Pons (tissue), 1 donor: ENCODE measurements around the gene NYAP2.

ENCODE experiments used
- DNase-seq: peaks from one replicate; pipeline ENCODE4 v3.0.0-alpha.2; 2016; ENCODE audit warnings: low spot score

Gene NYAP2

DNA sequence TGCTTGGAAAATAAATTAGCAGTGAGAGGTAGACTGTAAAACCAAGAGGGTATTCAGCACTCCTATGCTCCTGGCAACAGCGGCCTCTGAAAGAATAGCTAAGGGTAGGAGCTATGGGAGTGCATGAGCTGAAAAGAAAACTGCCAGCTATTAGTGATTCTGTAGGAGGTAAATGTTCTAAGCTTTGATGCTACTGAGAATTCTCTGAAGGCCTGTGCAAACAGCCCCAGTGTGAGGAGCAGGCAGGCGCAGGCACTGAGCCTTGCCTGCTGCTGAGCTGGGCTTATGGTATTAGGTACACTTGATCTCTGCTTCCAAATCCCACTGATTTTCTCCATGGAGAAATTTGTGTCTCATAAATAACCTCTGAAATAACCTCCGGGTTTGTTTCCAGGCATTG is 86.7 kb downstream of the NYAP2 start:
- DNase-seq, result no peak

DNA sequence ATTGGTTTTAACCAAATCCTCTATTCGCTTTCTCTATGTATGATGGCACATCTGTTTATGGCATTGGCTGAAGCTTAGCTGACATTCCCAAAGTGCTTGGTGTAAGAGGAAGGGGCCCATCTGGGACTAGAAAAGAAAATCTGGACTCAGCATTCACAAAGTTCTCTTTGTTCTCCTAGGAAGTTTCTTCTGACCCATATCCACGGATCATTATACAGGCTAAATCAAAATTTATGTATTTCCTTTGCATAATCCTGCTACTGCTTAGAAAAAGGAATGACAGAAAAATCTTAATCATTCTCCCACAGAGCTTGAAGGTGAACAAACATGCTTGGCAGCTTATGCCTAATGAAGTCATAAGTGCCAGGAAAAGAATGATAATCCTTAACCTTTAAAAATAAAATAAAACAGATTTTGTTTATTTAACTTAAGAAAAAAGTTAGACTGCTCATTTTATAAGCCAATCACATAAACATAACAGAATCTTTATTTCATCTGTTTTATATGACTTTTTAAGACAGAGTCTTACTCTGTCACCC is 88.4 kb downstream of the NYAP2 start:
- no peak for DNase-seq

DNA sequence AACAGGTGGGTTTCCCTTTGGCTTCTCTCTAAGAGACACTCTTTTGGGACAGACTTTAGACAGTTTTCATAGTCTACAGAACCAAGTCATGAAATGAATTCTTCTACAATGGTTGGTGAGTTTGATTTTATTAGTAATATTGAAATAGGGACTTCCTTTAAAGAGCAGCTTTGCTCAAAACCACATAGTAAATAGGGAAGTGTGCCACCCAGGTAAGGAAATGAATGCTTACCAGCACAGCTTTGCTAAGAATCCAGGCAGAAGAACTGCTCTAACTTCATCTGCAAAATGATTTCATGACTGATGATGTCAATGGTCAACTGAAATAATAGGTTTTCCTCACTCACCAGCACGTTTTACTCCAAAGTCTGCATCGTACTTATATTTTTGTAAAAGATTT is 89.2 kb downstream of the NYAP2 start:
- no peak for DNase-seq

DNA sequence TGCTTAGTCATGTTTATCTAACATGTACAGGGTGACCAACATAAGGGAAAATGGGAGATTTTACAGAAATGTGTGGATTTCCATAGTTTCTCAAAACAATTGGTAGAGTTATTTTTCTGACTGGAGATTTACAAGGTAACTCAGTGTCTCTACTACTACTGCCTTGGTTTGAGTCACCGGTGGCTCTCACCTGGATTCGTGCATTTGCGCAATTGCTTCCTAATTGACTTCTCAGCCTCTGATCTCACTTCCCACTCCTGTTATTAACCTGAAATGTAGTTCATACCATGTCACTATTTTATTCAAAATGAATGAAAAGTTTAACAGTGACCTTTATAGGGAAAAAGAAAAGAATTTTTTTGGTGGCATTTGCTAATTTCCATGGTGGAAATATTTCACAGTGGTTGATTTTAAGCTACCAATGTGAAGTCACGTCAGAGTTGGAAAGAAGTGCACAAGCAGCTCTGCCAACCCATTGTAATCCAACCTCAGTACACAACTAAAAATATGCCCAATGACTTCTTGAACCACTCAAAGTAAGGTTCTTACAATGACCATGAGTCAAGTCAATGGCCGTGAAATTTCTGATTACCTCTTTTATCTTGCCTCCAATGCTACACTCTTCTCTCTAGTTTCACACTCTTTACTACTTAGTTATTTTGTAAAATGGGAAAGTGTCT is 94.0 kb downstream of the NYAP2 start:
- no peak for DNase-seq

DNA sequence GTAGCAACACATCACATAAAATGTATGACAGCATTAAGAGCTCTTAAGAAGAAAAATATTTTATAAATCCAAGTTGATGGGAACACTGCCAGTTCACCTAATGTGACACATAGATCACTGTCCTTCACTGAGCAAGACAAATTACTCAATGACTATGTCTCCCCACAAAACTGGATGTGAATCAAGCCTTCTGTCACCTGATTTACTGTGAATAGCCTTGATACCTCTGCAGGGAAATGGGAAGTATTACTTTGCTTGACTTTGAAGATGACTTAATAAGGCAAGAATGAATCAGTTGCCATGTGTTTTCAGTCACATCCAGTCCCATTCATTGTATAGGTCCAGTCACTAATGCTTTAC is 94.6 kb downstream of the NYAP2 start:
- no peak for DNase-seq

DNA sequence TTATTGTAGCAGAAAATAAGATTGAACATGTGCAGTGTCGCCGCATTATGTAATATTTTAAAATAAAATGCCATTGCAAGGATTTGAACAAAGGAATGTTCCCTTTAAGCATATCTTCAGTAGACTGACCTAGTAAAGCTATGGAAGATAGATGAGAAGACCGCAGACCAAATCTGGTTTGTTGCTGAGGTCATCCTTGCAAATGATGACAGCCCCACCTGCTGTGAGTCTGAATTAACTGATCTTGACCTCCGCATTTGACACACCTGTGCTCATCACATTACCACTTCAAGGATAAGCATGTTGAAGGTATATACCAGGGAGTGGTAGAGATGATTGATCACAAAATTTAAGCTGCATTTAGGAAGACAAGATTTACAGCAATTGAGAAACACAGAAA is 96.2 kb downstream of the NYAP2 start:
- DNase-seq, result no peak

DNA sequence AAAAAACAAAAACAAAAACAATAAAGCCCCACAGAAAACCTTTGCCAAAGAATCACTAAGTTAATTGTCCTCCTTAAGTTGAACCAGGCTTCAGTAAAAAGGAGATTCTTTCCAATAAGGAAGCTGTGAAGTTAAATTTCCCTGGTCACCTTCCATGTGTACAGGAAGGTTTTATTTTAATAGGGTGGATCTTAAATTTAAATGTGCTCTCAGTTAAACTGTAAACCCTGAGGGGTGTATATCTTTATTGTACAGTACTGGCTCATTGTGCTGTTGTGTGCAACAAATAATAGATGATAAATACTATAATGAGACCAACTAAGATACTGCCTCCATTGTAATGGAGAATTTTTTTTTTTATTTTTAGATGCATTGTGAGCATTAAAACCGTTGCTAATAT is 97.1 kb downstream of the NYAP2 start:
- DNase-seq, result no peak

DNA sequence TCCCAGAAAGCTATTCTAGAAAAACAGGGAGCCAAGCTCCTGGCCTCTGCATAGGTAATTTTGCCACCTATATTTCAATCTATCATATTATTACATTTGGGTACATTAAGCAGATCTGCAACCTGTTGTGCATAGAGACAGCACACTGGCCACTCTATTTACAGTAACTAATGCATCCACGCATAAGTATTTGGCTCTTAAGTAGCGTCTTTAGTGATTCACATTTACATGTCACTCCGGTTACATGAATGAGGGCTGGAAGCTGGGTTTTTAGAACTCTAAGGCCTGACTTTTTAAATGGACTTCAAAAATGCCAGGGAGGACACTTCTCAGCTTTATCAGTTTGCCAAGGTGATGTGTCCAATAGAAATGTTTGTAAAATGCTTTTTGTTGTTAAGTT is 97.7 kb downstream of the NYAP2 start:
- DNase-seq, result no peak

DNA sequence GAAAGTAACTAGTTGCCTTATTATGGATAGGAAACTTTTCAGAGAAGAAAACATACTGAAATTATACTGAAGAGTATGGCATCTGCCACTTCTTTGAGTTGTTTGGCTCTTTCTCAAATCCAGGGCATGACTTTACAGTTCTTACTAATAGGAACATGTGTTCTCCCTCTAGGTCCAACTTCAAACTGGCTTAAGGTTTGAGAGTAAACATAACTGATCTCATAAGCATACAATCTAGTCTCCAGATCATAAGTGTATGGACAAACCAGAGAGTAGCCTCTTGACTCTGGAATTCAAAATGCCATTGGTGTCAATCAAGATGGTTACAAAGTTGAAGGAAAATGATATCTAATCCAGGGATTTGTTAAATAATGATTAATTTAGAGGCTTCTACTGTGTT is 101.5 kb downstream of the NYAP2 start:
- no peak for DNase-seq

DNA sequence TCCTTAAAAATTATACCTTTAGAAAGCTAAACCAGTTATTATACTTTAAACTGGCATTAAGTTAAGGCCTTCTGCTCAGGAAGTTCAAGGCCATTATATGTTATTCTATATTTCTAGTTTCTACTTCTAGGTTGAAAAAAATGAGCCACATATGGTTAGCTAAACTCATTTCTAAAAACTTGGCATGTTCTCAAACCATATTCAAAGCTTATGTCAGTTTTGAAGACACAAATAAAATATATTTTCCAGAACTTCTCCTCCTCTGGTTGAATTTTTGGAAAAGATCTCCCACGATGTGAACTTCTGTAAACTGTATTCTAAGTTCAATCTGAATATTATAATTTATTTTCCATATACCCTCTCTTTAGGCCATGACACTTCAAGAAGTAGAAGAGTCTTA is 103.5 kb downstream of the NYAP2 start:
- DNase-seq, result no peak

DNA sequence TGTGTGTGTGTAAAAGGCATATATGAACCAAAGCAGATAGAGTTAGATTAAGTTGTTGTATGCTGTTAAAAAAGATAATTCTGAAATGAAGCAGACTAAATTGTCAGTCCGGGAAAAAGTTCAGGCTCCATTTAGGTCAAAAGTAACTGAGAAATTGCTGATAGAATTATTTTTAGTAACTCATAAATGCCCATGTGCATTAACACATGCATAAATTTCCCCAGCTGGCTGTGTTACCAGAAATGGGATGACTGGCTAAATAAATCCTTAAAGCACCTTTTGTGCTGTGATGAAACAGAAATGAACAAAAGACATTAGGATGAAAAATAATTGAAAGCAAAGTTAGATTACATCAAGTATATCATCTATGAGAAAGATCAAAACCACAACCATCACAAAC is 111.3 kb downstream of the NYAP2 start:
- DNase-seq, result no peak

DNA sequence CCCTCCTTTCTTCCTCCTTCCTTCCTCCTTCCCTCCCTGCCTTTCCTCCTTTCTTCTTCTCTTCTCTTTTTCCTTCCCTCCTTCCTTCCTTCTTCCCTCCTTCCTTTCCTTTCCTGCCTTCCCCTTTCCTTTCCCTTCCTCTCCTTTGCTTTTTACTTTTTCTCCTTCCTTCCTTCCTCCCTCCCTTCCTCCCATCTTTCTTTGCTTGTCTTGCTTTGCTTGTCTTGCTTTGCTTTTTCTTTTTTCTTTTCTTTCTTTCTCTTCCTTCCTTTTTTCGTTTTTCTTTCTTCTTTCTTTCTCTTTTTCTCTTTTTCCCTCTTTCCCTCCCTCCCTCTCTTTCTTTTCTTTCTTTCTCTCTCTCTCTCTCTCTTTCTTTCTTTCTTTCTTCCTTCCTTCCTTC is 113.0 kb downstream of the NYAP2 start:
- no peak for DNase-seq

DNA sequence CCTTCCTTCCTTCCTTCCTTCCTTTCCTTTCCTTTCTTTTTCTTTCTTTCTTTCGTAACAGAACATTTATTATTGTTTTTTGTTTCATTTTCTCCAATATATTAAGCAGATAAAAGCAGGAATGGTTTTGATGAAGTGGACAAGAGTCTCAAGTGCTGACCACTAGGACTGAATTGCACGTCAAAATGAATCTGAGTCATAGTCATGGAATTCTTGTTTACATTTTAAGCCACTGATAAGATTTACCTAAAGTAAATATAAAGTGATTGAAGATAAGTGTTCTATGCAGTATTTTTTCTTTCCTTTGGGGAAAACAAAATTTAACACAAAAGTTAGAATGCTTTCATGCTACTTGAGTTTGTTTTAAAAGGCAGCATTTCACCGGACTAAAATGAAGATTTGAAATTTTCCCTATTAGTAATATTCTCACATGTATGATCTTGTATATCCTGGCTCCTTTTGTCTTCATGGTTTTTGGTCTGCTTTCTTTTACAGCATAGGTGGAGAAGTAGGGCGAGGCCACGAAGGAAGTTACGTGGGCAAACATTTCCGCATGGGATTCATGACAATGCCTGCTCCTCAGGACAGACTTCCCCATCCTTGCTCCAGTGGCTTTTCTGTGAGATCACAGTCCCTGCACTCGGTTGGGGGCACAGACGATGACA is 113.5 kb downstream of the NYAP2 start:
- no peak for DNase-seq

DNA sequence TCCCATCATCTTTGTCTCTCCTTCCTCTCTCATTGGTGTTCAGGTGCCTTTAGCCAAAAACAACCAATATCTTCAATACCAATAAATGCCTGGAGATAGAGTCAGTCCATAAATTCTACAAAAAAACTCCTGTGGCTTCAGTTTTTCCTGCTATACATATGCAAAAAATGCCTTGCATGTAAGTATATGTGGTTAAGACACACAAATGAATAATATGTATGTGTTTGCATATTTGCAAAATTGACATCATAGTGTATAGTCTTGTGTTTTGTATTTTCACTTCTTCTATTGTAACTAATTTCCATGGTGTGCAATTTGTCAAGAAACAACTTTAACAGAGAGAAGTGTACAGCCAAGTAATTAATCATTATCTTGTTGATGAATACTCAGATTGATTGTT is 115.5 kb downstream of the NYAP2 start:
- no peak for DNase-seq

DNA sequence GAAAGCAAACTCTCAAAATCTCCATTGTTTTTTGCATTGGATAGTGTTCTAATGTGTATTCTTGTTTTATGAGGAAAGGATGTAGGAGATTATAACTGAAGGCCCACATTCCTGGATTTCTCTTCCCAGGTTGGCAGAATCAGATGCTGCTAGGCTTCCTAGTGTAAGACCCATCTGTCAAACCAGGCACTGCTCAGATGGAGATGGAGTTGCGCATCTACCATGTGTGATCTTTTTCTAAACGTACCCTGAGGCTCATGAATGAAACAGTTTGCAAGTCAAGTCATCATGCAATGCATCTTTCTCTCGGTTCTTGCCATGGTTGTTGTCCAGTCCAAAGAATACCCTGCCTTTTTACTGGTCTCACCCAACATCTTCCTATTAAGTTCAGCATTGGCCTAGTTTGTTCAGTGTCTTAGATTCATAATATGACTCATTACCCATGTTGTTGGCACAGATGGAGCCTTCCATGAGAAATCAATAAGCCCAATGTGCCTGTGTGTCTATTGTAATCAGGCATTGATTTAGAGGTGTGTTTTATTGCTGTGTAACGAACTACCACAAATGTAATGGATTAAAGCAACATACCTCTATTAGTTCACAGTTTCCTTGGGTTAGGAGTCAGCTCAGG is 127.4 kb downstream of the NYAP2 start:
- DNase-seq, result peak; percentile 10

DNA sequence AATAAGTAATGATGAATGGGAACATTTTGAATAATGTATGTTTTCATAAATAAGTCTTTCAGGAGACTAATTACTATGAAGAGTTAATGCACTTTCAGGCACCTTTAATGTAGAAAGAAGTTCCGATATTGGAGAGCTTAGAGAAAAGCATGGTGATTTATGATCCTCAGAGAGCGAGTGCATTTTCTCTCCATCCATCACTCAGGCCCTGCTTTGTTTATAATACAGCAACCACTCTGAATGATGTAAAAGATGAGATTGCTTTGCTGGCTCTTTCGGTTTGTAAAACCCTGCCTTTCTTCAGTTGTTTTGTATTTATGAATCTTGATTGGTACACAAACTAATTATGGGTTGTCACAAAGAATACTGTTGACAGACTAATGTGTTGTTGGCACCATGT is 132.0 kb downstream of the NYAP2 start:
- DNase-seq, result no peak

DNA sequence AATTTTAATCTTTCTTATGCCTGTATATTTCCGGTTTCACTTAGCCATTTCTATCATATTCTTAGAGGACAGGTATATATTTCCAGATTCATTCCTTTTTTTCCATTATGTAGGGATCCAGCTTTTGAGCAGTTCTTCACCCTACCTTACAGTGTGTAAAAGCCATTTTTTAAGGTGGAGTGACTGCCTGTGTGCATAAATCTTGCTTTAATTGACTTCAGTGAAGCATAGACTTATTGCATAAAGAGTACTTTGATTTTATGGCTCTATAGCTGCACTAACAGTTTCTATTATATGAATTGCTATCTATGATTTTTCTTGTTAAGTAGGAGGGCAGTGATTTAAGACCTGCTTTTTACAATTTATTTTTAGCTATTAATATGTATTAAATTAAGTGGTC is 132.6 kb downstream of the NYAP2 start:
- DNase-seq, result no peak

DNA sequence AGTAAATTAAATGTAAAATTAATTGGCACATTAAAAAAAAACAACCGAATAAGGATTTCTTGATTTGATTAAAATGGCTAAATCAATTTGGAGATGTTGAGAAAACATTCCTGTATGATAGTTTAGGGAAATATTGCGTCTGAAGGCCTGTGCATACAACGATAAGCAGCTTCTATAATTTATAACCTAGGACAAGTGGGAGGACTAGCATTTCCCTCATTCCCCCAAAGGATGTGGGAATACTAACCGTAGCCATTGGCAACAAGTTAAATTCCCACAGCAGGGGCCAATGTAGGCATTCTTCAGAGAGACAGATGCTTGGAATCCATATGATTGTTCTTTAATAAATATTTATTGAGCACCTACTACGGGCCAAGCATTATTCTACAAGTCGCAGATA is 134.5 kb downstream of the NYAP2 start:
- DNase-seq, result no peak

DNA sequence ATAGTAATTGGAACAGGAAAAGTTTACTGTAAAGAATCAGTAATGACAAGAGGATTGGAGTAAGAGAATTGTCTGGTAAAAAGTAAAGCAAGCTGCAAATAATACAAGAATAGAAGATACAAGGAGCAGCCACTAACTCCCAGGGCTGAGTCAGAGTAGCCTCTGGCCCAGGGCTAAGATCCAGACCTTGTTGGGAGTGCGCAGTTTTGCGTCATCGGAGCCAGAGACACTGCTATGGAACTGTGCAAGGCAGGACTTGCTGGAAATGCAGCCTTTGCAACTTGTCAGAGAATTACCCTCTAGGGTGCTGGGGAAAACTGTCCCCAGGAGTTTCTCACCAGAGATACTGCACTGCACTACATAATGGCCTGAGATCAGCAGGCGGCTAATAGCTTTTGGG is 135.2 kb downstream of the NYAP2 start:
- DNase-seq, result no peak

DNA sequence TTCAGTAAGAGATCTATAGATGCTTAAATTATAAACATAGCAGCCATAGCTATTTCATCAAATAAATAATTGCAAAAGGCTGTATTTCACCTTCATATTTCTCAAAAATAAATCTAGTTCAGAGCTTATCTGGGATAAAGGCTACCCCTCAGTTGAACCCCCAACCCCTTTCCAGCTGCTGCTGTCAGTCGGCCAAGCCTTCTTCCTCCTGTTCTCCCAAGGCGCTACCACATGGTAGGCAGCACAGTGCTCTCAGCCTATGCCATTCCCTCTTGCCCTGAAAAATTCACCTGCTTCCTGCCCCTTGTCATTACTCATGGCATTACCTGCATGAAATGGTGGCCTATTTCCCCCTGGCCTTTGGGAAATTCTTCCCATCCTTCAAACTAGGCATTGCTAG is 136.5 kb downstream of the NYAP2 start:
- DNase-seq, result no peak

DNA sequence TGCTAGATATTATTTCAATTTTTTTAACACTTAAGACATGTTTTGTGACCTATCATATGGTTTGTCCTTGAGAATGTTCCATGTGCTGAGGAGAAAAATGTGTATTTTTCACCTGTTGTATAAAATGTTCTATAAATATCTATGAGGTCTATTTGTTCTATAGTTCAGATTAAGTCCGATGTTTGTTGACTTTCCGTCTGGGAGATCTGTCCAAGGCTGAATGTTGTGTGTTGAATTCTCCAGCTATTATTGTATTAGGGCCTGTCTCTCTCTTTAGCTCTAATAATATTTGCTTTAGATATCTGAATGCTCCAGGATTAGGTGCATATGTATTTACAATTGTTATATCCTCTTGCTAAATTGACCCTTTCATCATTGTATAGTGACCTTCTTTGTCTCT is 144.1 kb downstream of the NYAP2 start:
- DNase-seq, result no peak

DNA sequence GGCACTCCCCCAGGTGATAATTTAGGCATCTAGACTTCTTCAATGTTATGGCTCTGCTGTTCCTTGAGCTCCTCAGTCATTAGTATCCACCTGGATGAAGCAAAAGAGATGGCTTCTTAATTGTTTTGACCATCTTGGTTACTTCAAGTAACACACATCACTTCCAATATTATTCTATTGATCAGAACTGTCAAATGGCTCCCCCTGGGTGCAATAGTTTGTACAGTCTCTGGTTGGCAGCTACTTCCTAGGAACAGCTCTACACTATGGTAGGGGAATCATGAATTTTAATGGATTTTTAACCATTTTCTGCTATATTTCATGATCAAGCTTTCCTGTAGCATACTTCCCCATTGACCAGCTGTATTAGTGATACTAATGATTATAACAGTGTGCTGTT is 157.0 kb downstream of the NYAP2 start:
- no peak for DNase-seq

DNA sequence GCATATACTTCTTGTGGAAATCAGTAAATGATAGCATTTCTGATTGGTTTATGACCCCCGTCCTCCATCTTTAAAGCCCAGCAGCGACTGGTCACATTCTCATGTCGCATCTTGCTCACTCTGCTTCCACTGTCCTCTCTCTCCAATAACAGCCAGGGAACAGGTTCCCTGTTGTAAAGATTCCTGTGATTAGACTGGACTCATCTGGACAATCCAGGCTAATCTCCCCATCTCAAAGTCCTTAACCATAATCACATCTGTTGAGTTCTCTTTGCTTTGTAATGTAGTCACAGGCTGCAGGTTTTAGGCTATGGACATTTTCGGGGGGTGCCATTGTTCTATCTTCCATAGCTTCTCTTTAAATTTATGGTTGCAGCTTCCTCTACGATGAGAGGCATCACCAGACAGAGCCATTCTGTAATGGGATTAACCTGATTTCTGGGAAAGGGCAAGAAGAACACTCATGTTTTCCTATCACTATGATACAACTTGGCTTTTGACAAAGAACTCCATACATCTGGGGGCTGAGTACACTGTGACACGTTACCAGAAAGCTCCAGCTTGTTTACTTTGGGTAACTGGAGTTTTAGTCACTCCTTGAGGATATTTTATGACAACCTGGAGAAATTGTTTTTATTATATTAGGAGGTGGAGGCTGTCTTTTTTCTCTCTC is 159.0 kb downstream of the NYAP2 start:
- DNase-seq, result no peak
